Left kidney (tissue), 2 donors: Measurements from ENCODE around the gene CFAP92. TPM values are rescaled to one million over a fixed set of nuclear protein-coding genes. Genes with fewer than 3 reads are reported as not detected.
A peak's percentile ranks its signal among the peaks of the same experiment; 100 is the strongest.
"Not testable (repeated sequence)": the region's sequence is repeated elsewhere in the genome, so short reads cannot be mapped to it uniquely, and the experiment has no call there.

Experiments used
- DNase-seq: peaks from one replicate; pipeline ENCODE4 v3.0.0-alpha.2; 2013
- polyA plus RNA-seq: library from polyadenylated mRNA; unstranded; fragments of 120-200 nt; gene quantifications from one replicate; pipeline ENCODE4 v1.2.1, GENCODE V29; 2013; ENCODE audit not compliant: insufficient read length

The CFAP92 gene
- polyA plus RNA-seq, 1 donor = 1.7 TPM

DNA sequence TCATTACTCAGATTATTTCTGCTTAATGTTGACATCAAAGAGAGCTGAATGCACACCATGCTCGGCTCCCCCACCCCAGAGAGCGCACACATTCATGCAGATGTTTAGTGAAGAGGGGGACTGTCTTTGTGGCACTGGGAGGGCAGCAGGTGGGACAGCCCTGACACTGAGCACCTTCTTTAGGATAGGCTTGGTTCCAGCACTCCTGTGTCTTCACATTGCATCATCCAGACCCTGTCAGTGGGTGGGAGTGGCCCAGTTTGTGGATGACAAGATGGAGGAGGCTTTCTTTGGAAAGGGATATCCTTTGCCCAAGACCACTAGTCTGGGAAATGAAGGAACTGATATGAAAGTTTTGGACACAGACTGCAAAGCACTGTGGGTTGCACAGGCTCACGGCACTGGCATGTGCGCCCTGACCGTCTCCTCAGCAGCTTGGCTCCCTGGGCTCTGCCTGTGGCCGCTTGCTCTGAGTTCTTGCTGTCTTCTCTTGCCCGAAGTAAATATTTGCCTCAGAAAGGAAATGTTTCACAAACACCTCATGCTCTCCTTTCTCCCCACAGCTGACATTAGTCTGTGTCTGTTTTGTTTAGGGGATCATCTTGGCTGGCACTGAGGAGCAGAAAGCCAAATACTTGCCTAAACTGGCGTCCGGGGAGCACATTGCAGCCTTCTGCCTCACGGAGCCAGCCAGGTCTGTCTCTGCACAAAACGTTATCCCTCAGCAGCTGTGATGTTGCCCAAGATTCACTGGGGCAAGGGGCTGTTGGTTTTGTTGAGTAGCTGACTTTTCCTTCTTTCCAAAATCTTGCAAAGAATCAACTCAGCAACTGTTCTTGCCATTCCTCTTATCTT is 97.8 kb downstream of the CFAP92 start:
- DNase-seq = no peak

DNA sequence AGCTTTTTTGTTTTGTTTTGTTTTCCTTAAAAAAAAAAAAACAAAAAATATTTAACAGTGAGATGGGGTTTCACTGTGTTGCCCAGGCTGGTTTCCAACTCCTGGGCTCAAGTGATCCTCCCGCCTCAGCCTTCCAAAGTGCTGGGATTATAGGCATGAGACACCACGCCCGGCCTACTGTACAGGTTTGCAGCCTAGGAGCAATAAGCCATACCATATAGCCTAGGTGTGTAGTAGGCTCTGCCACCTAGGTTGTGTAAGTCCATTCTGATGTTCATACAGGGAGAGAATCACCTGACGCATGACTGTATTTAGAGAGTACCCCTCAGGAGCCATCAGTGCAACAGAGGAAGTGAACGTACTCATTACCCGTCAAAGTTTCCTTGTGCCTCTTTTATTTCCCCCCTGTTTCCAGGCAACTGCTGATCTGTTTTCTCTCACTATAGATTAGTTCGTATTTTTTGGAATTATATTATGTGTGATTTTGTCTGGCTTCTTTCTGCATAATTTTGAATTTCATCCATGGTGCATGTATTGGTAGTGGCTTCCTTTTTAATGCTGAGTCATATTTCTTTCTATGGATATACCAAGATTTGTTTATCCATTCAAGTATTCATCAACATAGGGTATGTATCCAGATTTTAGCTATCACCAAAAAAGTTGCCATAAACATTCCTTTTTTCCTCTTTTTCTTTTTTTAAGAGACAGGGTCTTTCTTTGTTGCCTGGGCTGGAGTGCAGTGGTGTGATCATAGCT is 104.6 kb downstream of the CFAP92 start:
- DNase-seq = no peak

DNA sequence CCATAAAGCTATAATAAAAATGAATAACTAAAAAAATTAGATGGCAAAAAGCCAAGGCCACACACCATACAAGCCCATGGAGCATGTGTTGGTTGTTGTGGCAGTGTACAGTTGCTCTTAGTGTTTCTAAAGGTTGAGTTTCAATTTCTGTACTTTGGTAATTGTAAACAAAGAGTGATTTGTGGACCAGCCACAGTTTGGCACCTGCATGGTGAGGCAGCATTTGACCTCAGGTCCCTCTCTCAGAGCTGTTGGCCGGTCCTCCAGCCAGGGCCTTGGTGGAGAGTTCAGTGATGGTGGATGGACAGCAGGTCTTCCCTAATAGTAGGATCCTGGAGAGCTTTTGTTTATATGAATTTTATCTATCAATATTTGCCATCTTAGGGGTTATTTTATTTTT is 108.9 kb downstream of the CFAP92 start:
- DNase-seq = no peak

DNA sequence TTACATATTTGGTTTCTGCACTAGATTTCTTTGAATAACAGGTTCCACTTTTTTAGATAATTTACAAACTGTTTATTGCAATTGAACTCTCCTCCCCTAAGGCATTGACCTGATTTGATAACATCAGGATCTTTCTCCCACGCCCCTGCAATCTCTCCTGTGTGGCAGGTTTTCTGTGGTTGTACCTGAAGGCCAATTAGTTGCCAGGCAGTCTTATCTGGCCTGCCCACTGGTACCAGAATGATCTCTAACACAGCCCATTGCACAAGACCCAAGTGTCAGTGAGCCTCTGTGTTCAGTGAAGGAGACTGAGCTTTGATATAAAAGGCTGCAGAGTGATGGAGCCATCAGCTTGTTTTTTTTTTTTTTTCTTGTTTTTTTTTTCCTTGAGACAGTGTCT is 111.2 kb downstream of the CFAP92 start:
- DNase-seq = no peak

DNA sequence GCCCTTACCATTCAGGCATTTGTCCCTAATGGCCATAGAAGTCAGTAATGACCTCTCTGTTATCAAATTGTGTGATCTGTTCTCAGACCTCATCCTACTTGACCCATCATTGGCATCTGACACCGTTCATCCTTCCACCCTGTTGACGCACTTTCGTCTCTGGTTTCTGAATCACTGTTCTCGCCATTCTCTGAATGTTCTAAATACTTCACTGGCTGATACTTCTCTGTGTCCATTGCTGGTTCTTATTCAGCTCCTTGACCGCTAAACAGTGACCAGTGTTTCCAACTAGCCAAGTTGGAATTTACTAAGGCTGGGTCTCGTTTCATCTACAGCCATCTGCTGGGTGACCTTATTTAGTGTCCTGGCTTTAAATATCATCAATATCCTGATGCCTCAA is 112.3 kb downstream of the CFAP92 start:
- no peak for DNase-seq

DNA sequence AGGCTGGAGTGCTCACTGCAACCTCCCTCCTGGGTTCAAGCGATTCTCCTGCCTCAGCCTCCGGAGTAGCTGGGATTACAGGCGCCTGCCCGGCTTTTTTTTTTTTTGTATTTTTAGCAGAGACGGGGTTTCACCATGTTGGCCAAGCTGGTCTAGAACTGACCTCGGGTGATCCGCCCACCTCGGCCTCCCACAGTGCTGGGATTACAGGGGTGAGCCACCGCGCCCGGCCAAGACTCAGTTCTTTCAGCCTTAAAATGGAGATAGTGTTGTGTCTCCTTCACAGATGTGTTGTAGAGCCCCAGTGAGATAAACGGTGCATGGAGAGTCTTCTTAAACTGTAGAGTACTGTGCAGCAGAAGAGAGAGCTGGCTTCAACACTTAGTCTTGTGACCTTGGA is 113.4 kb downstream of the CFAP92 start:
- not testable (repeated sequence) for DNase-seq

DNA sequence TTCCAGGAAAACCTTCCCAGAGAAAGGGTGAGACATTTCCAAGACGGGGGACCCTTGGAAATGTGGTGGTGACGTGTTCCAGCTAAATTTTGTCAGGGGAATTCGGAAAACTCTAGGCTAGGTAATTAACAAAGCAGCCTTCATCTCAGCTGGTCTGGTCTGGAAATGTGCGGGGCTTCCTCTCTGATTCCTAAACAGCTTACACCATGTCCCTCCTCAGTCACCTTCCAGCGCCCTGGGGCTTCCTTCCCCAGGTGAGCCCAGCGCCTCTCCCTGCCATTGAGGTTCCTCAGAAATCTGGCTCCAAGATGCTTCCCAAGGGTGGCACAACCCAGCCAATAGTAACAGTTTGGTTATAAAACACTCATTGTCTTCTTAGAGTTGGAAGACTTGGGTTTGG is 113.9 kb downstream of the CFAP92 start:
- DNase-seq = no peak

DNA sequence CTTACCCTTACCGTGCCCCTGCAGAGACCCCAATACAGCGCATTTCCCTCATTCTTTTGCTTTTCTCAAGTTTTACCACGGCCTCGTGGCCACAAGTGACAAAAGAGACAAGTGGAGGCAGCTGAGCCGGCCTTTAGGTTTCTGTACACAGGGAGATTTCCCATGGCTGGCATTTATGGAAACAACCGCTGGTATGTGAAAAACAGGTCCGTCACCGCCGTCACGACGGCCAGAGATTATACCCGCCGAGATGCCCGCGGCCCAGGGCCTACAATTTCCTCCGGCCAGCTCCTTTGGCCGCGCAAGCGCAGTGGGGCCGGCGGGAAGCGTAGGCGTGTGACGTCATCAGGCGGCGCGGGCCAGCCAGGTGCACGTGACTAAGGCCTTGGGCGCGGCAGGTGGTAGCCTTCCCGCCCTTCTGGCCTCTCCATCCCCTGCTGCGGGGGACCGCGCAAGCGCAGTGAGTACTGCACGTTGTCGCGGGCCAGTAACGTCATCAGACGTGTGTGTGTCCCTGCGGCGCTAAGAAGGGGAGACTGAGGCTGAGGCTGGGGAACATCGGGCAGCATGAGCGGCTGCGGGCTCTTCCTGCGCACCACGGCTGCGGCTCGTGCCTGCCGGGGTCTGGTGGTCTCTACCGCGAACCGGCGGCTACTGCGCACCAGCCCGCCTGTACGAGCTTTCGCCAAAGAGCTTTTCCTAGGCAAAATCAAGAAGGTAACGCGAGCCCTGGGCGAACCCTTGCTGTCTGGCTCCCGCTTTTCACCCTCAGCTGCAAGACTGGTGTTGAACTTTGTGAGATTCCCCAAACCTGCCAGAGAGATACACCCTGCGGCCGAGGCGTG is 114.5 kb downstream of the CFAP92 start, which contains the start of gene ACAD9:
Gene ACAD9 (plus strand): TSS at position 496 of the 845 bp plus-strand sequence. CDS start 72 bp downstream, at position 568.
- DNase-seq = peak; percentile 97

DNA sequence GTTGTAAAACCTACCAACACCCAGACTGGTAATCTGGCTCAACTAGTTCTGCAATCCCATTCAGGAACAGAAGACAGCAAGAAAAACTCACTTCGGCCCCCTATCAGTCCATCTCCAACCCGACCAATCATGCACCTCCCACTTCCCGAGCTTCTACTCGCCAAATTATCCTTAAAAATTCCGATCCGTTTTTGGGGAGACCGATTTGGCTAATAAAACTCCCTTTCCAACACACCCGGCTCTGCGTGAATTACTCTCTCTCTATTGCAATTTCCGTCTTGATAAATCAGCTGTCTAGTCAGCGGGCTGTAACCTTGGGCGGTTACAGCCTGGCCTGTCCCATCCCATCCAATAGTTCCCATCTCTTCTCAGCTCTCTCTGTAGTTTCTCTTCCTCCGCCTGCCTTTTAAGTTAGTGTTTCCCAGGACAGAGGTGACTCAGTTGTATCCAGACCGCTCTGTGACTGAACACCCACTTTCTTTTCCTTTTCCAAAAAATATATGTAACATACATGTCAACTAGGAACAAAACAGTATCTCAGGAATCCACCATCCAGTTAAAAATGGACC is 115.2 kb downstream of the CFAP92 start:
- DNase-seq = peak; percentile 43

DNA sequence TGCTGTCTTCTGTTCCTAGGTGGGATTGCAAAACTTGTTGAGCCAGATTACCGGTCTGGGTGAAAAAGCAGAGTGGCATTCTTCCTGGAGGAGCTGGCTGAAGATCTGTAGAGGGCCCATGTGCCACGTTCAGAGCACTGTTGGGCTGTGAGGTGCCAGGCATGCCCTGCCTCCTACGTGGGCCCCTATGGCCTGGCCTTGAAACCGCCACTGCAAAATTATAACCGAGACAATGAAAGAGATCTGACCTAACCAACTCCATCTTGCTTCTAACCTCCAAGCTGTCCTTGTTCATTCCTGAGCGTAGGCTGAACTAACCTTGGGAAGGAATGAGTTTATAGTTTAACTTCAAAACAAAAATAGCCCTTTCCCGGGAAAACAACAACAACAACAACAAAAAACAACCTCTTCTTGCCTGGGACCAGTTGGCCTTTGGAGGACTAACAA is 115.8 kb downstream of the CFAP92 start:
- DNase-seq = no peak

DNA sequence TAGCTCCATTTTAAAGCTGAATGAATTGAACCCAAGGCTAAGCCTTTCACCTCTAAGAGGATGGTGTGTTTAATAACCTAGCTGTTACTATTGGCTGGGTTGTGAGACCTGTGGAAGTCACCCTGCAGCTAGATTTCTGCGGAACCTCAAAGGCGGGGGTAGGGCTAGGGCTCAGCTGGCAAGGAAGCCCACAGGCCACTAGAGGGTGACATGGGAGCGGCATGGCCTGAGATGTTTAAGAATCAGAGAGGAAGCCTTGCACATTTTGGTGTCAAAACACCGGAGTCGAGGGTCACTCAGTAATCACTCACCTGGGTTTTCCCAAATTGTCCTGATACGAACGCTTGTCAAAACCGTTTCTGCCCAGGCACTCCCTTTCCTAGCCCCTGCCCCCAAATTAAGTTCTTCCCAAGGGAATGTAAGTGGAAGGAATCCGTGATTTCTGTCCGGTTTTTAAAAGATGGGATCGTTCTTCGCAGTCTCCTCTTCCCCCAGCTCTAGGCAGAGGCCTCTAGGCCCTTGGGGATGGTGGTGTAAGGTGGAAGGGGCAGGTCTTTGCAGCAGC is 118.2 kb downstream of the CFAP92 start:
- DNase-seq = no peak

DNA sequence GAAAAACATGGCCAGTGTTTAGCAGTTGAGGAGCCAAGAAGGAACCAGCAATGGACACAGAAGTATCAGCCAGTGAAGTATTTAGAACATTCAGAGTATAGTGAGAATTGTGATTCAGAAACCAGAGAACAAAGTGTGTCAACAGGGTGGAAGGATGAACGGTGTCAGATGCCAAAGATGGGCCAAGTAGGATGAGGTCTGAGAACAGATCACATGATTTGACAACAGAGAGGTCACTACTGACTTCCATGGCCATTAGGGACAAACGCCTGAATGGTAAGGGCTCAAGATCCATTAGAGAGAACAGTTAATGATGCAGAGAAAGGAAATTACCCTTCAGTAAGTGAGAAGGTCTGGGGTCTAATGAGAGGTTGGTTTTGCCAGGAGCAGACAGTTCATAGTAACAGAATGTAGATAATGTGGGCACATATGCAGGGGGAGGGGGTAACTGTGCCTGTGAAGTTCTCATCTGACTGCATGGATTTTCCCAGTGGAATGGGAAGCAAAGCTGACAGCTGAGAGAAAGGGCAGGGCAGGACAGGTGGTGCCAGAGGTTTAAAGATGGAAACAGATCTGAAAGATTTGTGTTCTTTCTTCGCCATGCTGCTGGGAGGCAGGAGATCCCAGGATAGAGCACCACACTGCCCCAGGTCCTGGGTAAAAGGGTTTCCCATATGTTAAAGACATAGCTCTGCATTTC is 119.2 kb downstream of the CFAP92 start:
- DNase-seq = no peak

DNA sequence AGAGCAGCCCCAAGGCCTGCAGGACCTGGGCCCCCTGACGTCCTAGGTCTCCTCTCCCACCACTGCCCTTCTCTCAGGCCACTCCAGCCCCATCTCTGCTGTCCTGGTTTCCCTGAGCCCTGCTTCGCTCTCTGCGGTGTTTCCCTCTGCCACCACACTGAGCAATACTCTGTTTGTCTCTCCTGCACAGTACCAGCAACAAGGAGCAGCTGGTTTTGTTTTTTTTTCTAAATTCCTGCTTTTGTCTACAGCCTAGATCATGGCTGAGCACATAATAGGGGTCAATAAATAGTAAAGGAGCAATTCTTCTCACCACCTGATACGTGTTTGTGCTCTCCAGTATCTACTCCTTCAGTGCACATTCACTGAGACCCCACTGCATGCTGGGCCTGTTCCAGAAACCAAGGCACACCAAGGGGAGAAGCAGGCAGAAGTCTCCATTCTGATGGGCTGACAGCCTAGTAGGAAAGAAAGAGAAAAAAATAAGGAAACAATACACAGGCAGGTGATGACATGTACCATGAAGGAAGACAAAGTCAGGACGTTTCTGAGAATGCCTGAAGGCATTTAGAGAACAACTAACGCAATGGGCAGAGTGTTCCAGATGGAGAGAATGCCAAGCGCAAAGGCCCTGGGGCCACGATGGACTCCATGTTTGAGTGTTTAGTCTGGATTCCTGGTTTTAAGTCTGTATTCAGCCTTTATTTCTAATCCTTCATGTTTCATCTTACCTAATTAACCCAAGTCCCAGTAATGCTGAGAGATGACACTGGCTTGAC is 120.4 kb downstream of the CFAP92 start:
- DNase-seq = no peak

DNA sequence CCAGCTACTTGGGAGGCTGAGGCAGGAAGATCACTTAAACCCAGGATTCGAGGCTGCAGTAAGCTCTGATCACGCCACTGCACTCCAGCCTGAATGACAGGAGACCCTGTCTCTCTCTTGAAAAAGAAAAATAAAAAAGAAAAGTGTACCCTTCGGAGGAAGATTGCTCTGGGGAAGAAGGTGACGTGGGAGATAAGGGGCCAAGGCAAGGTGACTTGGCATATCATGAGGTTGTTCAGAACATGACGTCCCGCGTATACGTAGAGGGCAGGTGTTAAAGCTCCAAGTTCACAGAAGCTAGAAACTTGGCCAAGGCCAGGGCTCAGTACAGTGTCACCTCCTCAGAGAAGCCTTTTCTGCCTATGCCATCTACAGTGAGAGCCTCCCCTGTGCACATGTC is 121.1 kb downstream of the CFAP92 start:
- DNase-seq = no peak

DNA sequence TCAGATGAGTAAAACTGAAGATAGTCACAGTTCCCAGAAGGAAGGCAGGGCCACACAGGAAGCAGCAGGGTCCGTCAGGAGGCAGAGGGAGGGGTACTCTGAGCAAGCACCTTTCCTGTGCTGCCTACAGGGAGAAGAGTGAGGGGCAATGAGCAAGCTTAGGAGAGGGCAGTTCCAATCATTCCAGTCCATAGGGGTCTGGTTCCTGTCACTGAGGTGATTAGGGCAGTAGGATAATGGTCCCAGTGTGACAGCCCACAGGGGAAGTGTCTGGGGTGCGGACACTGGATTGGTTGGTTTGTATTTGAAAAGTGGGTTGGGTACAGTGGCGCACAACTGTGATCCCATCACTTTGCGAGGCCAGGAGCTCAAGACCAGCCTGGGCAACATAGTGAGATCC is 121.6 kb downstream of the CFAP92 start:
- no peak for DNase-seq

DNA sequence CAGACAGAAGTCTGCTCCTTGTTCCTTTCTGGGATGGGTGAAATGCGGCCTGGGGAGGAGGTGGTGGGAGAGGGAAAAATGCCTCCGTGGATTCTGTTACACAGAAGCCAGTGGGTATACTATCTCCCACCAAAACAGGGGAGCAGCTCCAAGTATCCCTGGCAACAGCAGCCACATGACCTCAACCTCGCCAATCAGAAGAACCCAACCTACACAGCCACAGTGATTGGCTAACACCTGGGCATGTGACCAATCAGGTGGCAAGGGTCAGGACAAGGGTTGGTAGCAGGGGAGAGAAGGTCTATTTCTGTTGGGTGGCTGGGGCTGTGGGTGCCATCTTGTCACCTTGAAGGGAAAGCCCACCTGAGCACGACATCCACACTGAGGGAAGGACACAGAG is 123.5 kb downstream of the CFAP92 start:
- DNase-seq = no peak

DNA sequence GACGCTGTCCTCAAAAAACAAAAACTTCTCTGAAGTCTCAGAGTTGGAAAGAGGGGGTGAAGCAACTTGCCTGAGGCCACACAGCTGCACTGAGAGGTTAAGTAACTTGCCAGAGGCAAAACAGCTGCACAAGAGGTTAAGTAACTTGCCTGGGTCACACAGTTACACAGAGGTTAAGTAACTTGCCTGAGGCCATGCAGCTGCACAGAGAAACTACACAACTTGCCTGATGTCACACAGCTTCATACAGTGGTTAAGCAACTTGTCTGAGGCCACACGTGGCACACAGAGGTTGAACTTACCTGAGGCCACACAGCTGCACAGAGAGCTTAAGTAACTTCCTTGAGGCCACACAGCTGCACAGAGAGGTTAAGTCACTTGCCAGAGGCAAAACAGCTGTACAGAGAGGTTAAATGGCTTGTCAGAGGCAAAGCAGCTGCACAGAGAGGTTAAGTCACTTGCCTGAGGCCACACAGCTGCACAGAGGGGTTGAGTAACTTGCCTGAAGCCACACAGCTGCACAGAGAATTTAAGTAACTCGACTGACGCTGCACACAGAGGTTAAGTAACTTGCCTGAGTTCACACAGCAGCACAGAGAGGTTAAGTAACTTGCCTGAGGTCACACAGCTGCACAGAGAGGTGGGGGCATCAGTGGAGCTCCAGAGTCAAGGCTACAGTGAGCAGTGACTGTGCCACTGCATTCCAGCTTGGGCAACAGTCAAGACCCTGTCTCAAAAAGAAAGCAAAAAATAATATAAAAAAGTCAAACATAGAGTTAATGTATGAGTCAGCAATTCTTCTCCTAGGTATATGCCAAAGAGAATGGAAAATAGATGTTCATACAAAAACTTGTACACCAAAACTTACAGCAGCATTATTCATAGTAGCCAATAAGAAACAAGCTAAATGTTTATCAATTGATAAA is 126.4 kb downstream of the CFAP92 start:
- no peak for DNase-seq

DNA sequence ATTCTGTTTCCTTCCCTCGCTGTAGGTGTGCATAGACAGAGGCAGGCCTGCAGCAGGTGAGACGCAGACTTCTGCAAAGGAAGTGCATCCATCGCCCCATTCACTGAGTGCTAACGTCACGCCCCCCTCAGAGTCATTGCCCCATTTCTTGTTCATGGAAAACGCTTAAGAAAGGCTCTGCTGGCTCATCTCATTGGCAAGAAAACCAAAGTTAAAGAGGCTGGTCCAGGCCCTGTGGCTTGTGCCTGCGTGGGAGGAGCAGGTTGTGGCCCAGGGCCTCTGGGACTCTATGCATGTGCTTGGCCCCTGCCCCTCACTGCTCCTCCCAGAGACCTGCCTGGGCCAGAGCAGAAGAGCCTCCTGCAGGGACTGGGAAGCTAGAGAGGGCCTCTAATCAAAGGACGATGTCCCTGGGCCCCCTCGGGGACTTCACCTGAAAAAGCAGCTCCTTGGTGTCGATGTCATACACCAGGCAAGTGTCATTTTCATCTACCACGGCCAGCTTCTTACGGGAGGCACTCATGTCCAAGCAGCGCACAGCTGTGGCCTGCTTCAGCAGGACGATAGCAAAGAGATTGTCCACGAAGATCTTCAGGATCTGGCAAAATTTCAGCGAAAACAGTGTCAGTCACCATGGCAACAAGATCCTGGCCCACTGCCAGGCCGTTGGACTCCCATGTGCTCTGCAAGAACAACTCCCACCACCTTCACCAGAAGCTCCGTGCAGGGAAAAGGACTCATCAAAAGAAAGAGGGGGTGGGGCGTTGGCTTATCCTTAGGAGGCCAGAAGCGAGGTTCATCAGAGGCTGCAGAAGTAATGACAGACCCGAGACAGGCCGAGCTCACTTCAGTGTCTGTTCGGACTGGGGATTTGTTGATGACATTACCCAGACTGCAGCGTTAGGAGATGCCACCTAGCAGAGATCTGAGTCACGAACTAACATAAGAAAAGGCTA is 128.7 kb downstream of the CFAP92 start:
- peak; percentile 63 for DNase-seq
